Fibroblast of mammary gland (primary cell): Measurements from ENCODE around the gene EHD4.

ENCODE experiments used
- DNase-seq: peaks from one replicate; pipeline ENCODE4 v3.0.0-alpha.2; 2010; ENCODE audit warnings: low read depth
- H3K4me3 ChIP-seq: 2 replicates; pipeline ENCODE4 v1.5.1; 2011; ENCODE audit warnings: low read depth, mild to moderate bottlenecking, low read length, moderate library complexity; ENCODE audit not compliant: control insufficient read depth
- CTCF ChIP-seq: conservative IDR thresholded peaks from 2 replicates; pipeline ENCODE4 v1.5.1; 2011; ENCODE audit warnings: low read depth, low read length, inconsistent platforms; ENCODE audit not compliant: control insufficient read depth, insufficient read depth

EHD4 gene

GRCh38 chr15:41894791-41895463 is 77.4 kb downstream of the EHD4 start:
- peak overlapping the region; percentile 2 for H3K4me3 ChIP-seq
- peak; percentile 14 for TF ChIP-seq CTCF
- peak; percentile 76 for DNase-seq

GRCh38 chr15:41894251-41894790 is 78.0 kb downstream of the EHD4 start:
- no peak overlapping the region for H3K4me3 ChIP-seq
- TF ChIP-seq CTCF, result no peak
- DNase-seq, result no peak

- TF ChIP-seq CTCF, result no peak
- H3K4me3 ChIP-seq, result peak within 1 kb of the TSS; percentile 2
- DNase-seq, result no peak
These were observed 78.7 kb downstream of the EHD4 start, which contains the start of gene SPTBN5 for GRCh38 chr15:41893422-41894250. SPTBN5 (minus strand) TSS chr15:41894053; CDS start chr15:41893497, 556 bp downstream.

- DNase-seq, result no peak
- no peak overlapping the region for H3K4me3 ChIP-seq
- no peak for TF ChIP-seq CTCF
These were observed 79.5 kb downstream of the EHD4 start for GRCh38 chr15:41892621-41893421.

GRCh38 chr15:41891946-41892345 is 80.4 kb downstream of the EHD4 start:
- DNase-seq, result no peak
- no peak for TF ChIP-seq CTCF

GRCh38 chr15:41891226-41891625 is 81.1 kb downstream of the EHD4 start:
- no peak for TF ChIP-seq CTCF
- H3K4me3 ChIP-seq, result no peak overlapping the region
- DNase-seq, result no peak

More at GRCh38 chr15:41891946-41892345, 80.4 kb downstream of the EHD4 start:
- no peak overlapping the region for H3K4me3 ChIP-seq
